NCI-H187 (cell line): ENCODE measurements around the gene HS6ST3.

Experiments
- DNase-seq, 2 experiments: peaks; one replicate each; lab custom pipeline; 2025; lab: John Stamatoyannopoulos, UW

HS6ST3 gene

GRCh38 chr13:96199315-96199714, 109.4 kb downstream of the HS6ST3 start:
- no peak for DNase-seq

GRCh38 chr13:96200810-96201209, 110.9 kb downstream of the HS6ST3 start:
- no peak for DNase-seq

GRCh38 chr13:96202315-96202714, 112.4 kb downstream of the HS6ST3 start:
- DNase-seq, result no peak

GRCh38 chr13:96203471-96203870, 113.6 kb downstream of the HS6ST3 start:
- DNase-seq, result no peak

- no peak for DNase-seq
Measured at GRCh38 chr13:96214824-96215445, 125.0 kb downstream of the HS6ST3 start.

- DNase-seq, result no peak
Measured at GRCh38 chr13:96216543-96216942, 126.6 kb downstream of the HS6ST3 start.

GRCh38 chr13:96218475-96218874, 128.6 kb downstream of the HS6ST3 start:
- no peak for DNase-seq

- DNase-seq, result no peak
Measured at GRCh38 chr13:96221471-96221870, 131.6 kb downstream of the HS6ST3 start.

GRCh38 chr13:96223231-96223630, 133.3 kb downstream of the HS6ST3 start:
- DNase-seq, result no peak

GRCh38 chr13:96229356-96229755, 139.4 kb downstream of the HS6ST3 start:
- no peak for DNase-seq

GRCh38 chr13:96238241-96238640, 148.3 kb downstream of the HS6ST3 start:
- no peak for DNase-seq

- no peak for DNase-seq
Measured at GRCh38 chr13:96238861-96239260, 149.0 kb downstream of the HS6ST3 start.

- no peak for DNase-seq
Measured at GRCh38 chr13:96243376-96243775, 153.5 kb downstream of the HS6ST3 start.

GRCh38 chr13:96248103-96248502, 158.2 kb downstream of the HS6ST3 start:
- no peak for DNase-seq

GRCh38 chr13:96248996-96249395, 159.1 kb downstream of the HS6ST3 start:
- DNase-seq, result no peak

- DNase-seq, result no peak
Measured at GRCh38 chr13:96252903-96253302, 163.0 kb downstream of the HS6ST3 start.

- no peak for DNase-seq
Measured at GRCh38 chr13:96273196-96273595, 183.3 kb downstream of the HS6ST3 start.

- DNase-seq, result no peak
Measured at GRCh38 chr13:96274046-96274445, 184.1 kb downstream of the HS6ST3 start.

- DNase-seq, result no peak
Measured at GRCh38 chr13:96279904-96280303, 190.0 kb downstream of the HS6ST3 start.

GRCh38 chr13:96284971-96285370, 195.1 kb downstream of the HS6ST3 start:
- no peak for DNase-seq

GRCh38 chr13:96285729-96286128, 195.8 kb downstream of the HS6ST3 start:
- DNase-seq, result no peak

- no peak for DNase-seq
Measured at GRCh38 chr13:96294930-96295881, 205.3 kb downstream of the HS6ST3 start.

GRCh38 chr13:96297360-96297759, 207.5 kb downstream of the HS6ST3 start:
- no peak for DNase-seq
